ENCODE data around the gene TCEAL7.

The TCEAL7 gene

GRCh38 chrX:103309860-103310554 is 20.0 kb upstream of the TCEAL7 start:
- H3K4me2 ChIP-seq (ENCODE audit: low read length), result peak overlapping the region; percentile 87
- H3K9ac ChIP-seq (ENCODE audit: low read length), result peak overlapping the region; percentile 60
- TF ChIP-seq CTCF (IDR thresholded peaks at IDR 0.05; ENCODE audit: low read depth, low read length) (no peak), EZH2phosphoT487 (IDR thresholded peaks at IDR 0.05; ENCODE audit: low read depth) (no peak)

GRCh38 chrX:103310555-103311398 is 19.3 kb upstream of the TCEAL7 start, which contains the start of gene BEX2:
Gene BEX2 (minus strand): TSS chrX:103310990. CDS start chrX:103309976, 1,014 bp downstream.
- Histone ChIP-seq H3K27me3 (ENCODE audit: low read depth, low read length) (no peaks in the 10 kb centered on the region), H4K20me1 (ENCODE audit: insufficient read depth, low read length) (no peaks in the 10 kb centered on the region), H3K9ac (ENCODE audit: low read length) (peak within 1 kb of the TSS; percentile 60), H3K27ac (ENCODE audit: low read length) (no peak within 1 kb of the TSS), H2AFZ (ENCODE audit: low read depth, low read length) (peak within 1 kb of the TSS; percentile 100), H3K4me3 (ENCODE audit: low read length) (peak within 1 kb of the TSS; percentile 96), H3K4me2 (ENCODE audit: low read length) (peak within 1 kb of the TSS; percentile 87), H3K36me3 (replicated peaks; ENCODE audit: low read depth, low read length) (no peaks in the 10 kb centered on the region), H3K4me1 (ENCODE audit: low read length) (no peaks in the 10 kb centered on the region), H3K9me3 (ENCODE audit: insufficient read depth, low read length) (no peaks in the 10 kb centered on the region), H3K79me2 (ENCODE audit: low read length) (no peaks in the 10 kb centered on the region)
- TF ChIP-seq CTCF (IDR thresholded peaks at IDR 0.05; ENCODE audit: low read depth, low read length), result no peak
- TF ChIP-seq EZH2phosphoT487 (IDR thresholded peaks at IDR 0.05; ENCODE audit: low read depth), result no peak

More at GRCh38 chrX:103309860-103310554, 20.0 kb upstream of the TCEAL7 start:
- H3K4me1 ChIP-seq (ENCODE audit: low read length), result peaks cover 2% of the 10 kb centered on the region
- H3K27me3 ChIP-seq (ENCODE audit: low read depth, low read length), result no peaks in the 10 kb centered on the region
- no peaks in the 10 kb centered on the region for H3K9me3 ChIP-seq (ENCODE audit: insufficient read depth, low read length)
- no peaks in the 10 kb centered on the region for H3K79me2 ChIP-seq (ENCODE audit: low read length)
- H3K36me3 ChIP-seq (replicated peaks; ENCODE audit: low read depth, low read length), result no peaks in the 10 kb centered on the region
- H4K20me1 ChIP-seq (ENCODE audit: insufficient read depth, low read length), result no peaks in the 10 kb centered on the region
- H3K27ac ChIP-seq (ENCODE audit: low read length), result no peak overlapping the region
- H3K4me3 ChIP-seq (ENCODE audit: low read length), result peak overlapping the region; percentile 96
- peak overlapping the region; percentile 100; the same call in 1 of the 2 replicates for H2AFZ ChIP-seq (ENCODE audit: low read depth, low read length)

- TF ChIP-seq CTCF (IDR thresholded peaks at IDR 0.05; ENCODE audit: low read depth, low read length), result no peak
- no peak for TF ChIP-seq EZH2phosphoT487 (IDR thresholded peaks at IDR 0.05; ENCODE audit: low read depth)
- no peak overlapping the region for H3K27ac ChIP-seq (ENCODE audit: low read length)
- peak overlapping the region; percentile 96 for H3K4me3 ChIP-seq (ENCODE audit: low read length)
- no peaks in the 10 kb centered on the region for H4K20me1 ChIP-seq (ENCODE audit: insufficient read depth, low read length)
- H3K36me3 ChIP-seq (replicated peaks; ENCODE audit: low read depth, low read length), result no peaks in the 10 kb centered on the region
- no peaks in the 10 kb centered on the region for H3K79me2 ChIP-seq (ENCODE audit: low read length)
- no peaks in the 10 kb centered on the region for H3K4me1 ChIP-seq (ENCODE audit: low read length)
- H3K4me2 ChIP-seq (ENCODE audit: low read length), result peak overlapping the region; percentile 87
- H3K9me3 ChIP-seq (ENCODE audit: insufficient read depth, low read length), result no peaks in the 10 kb centered on the region
- H3K27me3 ChIP-seq (ENCODE audit: low read depth, low read length), result no peaks in the 10 kb centered on the region
- peak overlapping the region; percentile 60 for H3K9ac ChIP-seq (ENCODE audit: low read length)
- peak overlapping the region; percentile 100 for H2AFZ ChIP-seq (ENCODE audit: low read depth, low read length)
These were observed 18.6 kb upstream of the TCEAL7 start for GRCh38 chrX:103311399-103311780.

GRCh38 chrX:103330681-103331288 is 746 bp downstream of the TCEAL7 start:
- H3K9me3 ChIP-seq (ENCODE audit: insufficient read depth, low read length), result no peaks in the 10 kb centered on the region
- H4K20me1 ChIP-seq (ENCODE audit: insufficient read depth, low read length), result no peaks in the 10 kb centered on the region
- no peak overlapping the region for H3K4me3 ChIP-seq (ENCODE audit: low read length)
- H3K79me2 ChIP-seq (ENCODE audit: low read length), result no peaks in the 10 kb centered on the region
- H3K9ac ChIP-seq (ENCODE audit: low read length), result no peak overlapping the region
- no peak overlapping the region for H3K27ac ChIP-seq (ENCODE audit: low read length)
- H2AFZ ChIP-seq (ENCODE audit: low read depth, low read length), result no peak overlapping the region
- no peak overlapping the region for H3K4me2 ChIP-seq (ENCODE audit: low read length)
- no peaks in the 10 kb centered on the region for H3K27me3 ChIP-seq (ENCODE audit: low read depth, low read length)
- no peaks in the 10 kb centered on the region for H3K4me1 ChIP-seq (ENCODE audit: low read length)
- TF ChIP-seq CTCF (IDR thresholded peaks at IDR 0.05; ENCODE audit: low read depth, low read length) (no peak), EZH2phosphoT487 (IDR thresholded peaks at IDR 0.05; ENCODE audit: low read depth) (no peak)
- no peaks in the 10 kb centered on the region for H3K36me3 ChIP-seq (replicated peaks; ENCODE audit: low read depth, low read length)
